ENCODE measurements around the gene FBH1. TPM values are rescaled to one million over a fixed set of nuclear protein-coding genes. Genes with fewer than 3 reads are reported as not detected.
A peak's percentile ranks its signal among the peaks of the same experiment; 100 is the strongest.

FBH1 gene
- total and polyA plus RNA-seq, 10 of the 15 experiments (the other 5 are each of a cell fraction or from before 2014, with no cell fraction given) = 6.1 to 67.6 (median 47.2) TPM

DNA sequence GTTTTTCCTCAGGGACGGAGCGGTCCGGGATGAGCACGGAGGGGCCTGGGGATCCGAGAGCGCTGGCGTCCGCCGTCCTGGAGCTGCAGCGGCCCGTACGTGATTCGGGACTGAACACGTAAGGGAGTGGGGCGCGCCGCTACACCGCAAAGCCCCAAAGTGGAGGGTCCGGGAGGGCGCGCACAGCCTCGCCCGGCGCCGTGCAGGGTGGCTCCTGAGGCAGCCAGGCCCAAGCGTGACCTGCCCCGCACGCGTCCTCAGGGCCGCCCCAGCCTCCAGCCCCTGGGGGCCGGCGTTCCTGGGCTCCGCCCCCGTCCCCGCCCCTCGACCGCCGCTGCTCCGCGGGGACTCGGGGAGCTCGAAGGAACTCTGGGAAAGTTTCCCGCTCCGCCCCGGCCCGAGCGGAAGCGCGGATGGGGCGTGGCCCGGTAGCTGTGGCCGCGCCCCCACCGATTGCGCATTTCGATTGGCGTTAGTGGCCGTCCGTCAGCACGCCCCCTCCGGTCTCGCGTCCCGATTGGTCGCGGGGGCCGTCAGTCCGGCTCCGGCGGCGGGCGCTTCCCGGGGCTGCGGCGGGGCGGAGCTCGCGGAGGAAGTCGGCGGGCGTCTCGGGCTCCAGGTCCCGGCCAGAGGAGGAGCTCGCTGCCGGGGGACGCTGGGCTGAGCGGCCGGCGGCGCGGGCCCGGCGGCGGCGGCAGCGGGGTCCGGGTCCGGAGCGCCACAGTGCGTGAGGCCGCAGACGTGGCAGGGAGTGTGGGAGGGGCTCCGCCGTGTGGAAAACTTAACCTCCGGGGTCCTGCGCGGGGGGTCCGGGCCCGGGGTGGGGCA is at the start of gene FBH1, which contains the start of gene ANKRD16 (continued):
- TF ChIP-seq, protein P1, sequence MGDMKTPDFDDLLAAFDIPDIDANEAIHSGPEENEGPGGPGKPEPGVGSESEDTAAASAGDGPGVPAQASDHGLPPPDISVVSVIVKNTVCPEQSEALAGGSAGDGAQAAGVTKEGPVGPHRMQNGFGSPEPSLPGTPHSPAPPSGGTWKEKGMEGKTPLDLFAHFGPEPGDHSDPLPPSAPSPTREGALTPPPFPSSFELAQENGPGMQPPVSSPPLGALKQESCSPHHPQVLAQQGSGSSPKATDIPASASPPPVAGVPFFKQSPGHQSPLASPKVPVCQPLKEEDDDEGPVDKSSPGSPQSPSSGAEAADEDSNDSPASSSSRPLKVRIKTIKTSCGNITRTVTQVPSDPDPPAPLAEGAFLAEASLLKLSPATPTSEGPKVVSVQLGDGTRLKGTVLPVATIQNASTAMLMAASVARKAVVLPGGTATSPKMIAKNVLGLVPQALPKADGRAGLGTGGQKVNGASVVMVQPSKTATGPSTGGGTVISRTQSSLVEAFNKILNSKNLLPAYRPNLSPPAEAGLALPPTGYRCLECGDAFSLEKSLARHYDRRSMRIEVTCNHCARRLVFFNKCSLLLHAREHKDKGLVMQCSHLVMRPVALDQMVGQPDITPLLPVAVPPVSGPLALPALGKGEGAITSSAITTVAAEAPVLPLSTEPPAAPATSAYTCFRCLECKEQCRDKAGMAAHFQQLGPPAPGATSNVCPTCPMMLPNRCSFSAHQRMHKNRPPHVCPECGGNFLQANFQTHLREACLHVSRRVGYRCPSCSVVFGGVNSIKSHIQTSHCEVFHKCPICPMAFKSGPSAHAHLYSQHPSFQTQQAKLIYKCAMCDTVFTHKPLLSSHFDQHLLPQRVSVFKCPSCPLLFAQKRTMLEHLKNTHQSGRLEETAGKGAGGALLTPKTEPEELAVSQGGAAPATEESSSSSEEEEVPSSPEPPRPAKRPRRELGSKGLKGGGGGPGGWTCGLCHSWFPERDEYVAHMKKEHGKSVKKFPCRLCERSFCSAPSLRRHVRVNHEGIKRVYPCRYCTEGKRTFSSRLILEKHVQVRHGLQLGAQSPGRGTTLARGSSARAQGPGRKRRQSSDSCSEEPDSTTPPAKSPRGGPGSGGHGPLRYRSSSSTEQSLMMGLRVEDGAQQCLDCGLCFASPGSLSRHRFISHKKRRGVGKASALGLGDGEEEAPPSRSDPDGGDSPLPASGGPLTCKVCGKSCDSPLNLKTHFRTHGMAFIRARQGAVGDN (IDR thresholded peaks at IDR 0.05) = peak; percentile 57
- TF ChIP-seq, protein P2, sequence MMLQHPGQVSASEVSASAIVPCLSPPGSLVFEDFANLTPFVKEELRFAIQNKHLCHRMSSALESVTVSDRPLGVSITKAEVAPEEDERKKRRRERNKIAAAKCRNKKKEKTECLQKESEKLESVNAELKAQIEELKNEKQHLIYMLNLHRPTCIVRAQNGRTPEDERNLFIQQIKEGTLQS (IDR thresholded peaks at IDR 0.05; ENCODE audit: borderline replicate concordance, extremely low read depth, low read depth, low read length) = no peak
- TF ChIP-seq, protein P3, sequence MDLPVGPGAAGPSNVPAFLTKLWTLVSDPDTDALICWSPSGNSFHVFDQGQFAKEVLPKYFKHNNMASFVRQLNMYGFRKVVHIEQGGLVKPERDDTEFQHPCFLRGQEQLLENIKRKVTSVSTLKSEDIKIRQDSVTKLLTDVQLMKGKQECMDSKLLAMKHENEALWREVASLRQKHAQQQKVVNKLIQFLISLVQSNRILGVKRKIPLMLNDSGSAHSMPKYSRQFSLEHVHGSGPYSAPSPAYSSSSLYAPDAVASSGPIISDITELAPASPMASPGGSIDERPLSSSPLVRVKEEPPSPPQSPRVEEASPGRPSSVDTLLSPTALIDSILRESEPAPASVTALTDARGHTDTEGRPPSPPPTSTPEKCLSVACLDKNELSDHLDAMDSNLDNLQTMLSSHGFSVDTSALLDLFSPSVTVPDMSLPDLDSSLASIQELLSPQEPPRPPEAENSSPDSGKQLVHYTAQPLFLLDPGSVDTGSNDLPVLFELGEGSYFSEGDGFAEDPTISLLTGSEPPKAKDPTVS (IDR thresholded peaks at IDR 0.05; ENCODE audit: low read depth, low read length) = 0 out of 2 replicates have a peak, but pooled peaks have one; percentile 71
- TF ChIP-seq, protein P4, sequence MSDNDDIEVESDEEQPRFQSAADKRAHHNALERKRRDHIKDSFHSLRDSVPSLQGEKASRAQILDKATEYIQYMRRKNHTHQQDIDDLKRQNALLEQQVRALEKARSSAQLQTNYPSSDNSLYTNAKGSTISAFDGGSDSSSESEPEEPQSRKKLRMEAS (IDR thresholded peaks at IDR 0.05; ENCODE audit: low read depth, low read length) = peak; percentile 88
- TF ChIP-seq ZNF207 (IDR thresholded peaks at IDR 0.05; ENCODE audit: borderline replicate concordance) (peak; percentile 28; the same call in 1 of the 2 replicates), JUND (IDR thresholded peaks at IDR 0.05; ENCODE audit: low read depth, low read length) (no peak), SUPT20H (IDR thresholded peaks at IDR 0.05; ENCODE audit: borderline replicate concordance, control insufficient read depth, low read depth, low read length) (no peak)

All from GM12878 (cell line).